Retina (tissue), 1 donor: Measurements from ENCODE around the gene TPO.

Experiments
- DNase-seq: peaks from one replicate; pipeline ENCODE4 v3.0.0-alpha.2; 2016

The TPO gene

GRCh38 chr2:1588051-1588977 is 175.1 kb downstream of the TPO start:
- DNase-seq: no peak

- DNase-seq: peak; percentile 42
Observed at GRCh38 chr2:1588978-1589621, 175.8 kb downstream of the TPO start.

- peak; percentile 33 for DNase-seq
Observed at GRCh38 chr2:1590596-1591460, 177.6 kb downstream of the TPO start.

GRCh38 chr2:1591461-1591770 is 178.2 kb downstream of the TPO start:
- no peak for DNase-seq
